SU-DHL-6 (cell line): ENCODE measurements around the gene FGFR2.

Experiments used
- CTCF ChIP-seq: fragments of 200-600 bp; sonication (generic); IDR thresholded peaks from one replicate; pipeline ENCODE4 v1.5.1; 2017; ENCODE audit warnings: antibody characterized with exemption, mild to moderate bottlenecking, low read length, moderate library complexity; ENCODE audit not compliant: insufficient read depth, poor library complexity, severe bottlenecking
- EZH2phosphoT487 ChIP-seq: fragments of 200-600 bp; sonication (generic), shearing (Covaris generic); conservative IDR thresholded peaks from 2 replicates; pipeline ENCODE4 v1.6.1; 2018; ENCODE audit warnings: mild to moderate bottlenecking, antibody characterized with exemption, low read length, moderate library complexity, mixed read lengths

- TF ChIP-seq CTCF = no peak
- no peak for TF ChIP-seq EZH2phosphoT487
Measured at GRCh38 chr10:121601458-121601857, 3.2 kb upstream of the FGFR2 start.
